K562 (cell line): ENCODE data around the gene ZNF48. TPM values are rescaled to one million over a fixed set of nuclear protein-coding genes. Genes with fewer than 3 reads are reported as not detected.

ENCODE experiments used
- BCL6 ChIP-seq: fragments of 250-450 bp; sonication (Bioruptor Pico); IDR thresholded peaks from 2 replicates; pipeline ENCODE4 v1.4.0; 2020
- BRF1 ChIP-seq: IDR thresholded peaks from 3 replicates; pipeline ENCODE4 v1.6.1; 2011; ENCODE audit warnings: borderline replicate concordance, mild to moderate bottlenecking; ENCODE audit not compliant: insufficient read length; ENCODE audit errors: extremely low read depth
- ETV6 ChIP-seq, 3 experiments: fragments of 150-350 bp in 1 of 3; sonication (generic) in 1 of 3; formaldehyde crosslinking in 1 of 3; IDR thresholded peaks; 2 replicates each; pipeline versions ENCODE4 v1.6.1 to v1.8.0; 2014 to 2022; ENCODE audit warnings: borderline replicate concordance in 2 of 3, low read depth in 2 of 3, antibody characterized with exemption in 1 of 3, low read length in 1 of 3, mild to moderate bottlenecking in 1 of 3, missing genetic modification reagents in 1 of 3
- GATA2 ChIP-seq: sonication (generic); formaldehyde crosslinking; IDR thresholded peaks from 2 replicates; pipeline ENCODE4 v1.4.0; 2020; ENCODE audit warnings: mild to moderate bottlenecking, missing genetic modification reagents
- IRF9 ChIP-seq: fragments of 450-650 bp; IDR thresholded peaks from 2 replicates; pipeline ENCODE4 v1.6.1; 2016; ENCODE audit warnings: missing biosample characterization, missing genetic modification characterization
- MCM2 ChIP-seq: fragments of 450-650 bp; IDR thresholded peaks from 2 replicates; pipeline ENCODE4 v1.6.1; 2017; ENCODE audit warnings: low read depth, mild to moderate bottlenecking
- MTA1 ChIP-seq: fragments of 450-650 bp; IDR thresholded peaks from 2 replicates; pipeline ENCODE4 v1.6.1; 2017; ENCODE audit warnings: borderline replicate concordance
- NCOA4 ChIP-seq: fragments of 450-650 bp; IDR thresholded peaks from 2 replicates; pipeline ENCODE4 v1.6.1; 2018; ENCODE audit warnings: mild to moderate bottlenecking; ENCODE audit not compliant: partially characterized antibody
- RNF2 ChIP-seq: sonication (generic); IDR thresholded peaks from 2 replicates; pipeline ENCODE4 v1.6.1; 2016
- SLC30A9 ChIP-seq: fragments of 250-450 bp; sonication (Bioruptor Pico); IDR thresholded peaks from 2 replicates; pipeline ENCODE4 v1.8.0; 2022; ENCODE audit warnings: mild to moderate bottlenecking, moderate library complexity
- SMAD2 ChIP-seq: fragments of 150-350 bp; IDR thresholded peaks from 2 replicates; pipeline ENCODE4 v1.6.1; 2014; ENCODE audit warnings: low read depth, mild to moderate bottlenecking, low read length
- SNRNP70 ChIP-seq: fragments of 200-400 bp; formaldehyde crosslinking; optimal IDR thresholded peaks from 2 replicates; pipeline ENCODE3; 2017; ENCODE audit warnings: low read depth, low read length
- U2AF2 ChIP-seq: fragments of 200-400 bp; formaldehyde crosslinking; optimal IDR thresholded peaks from 2 replicates; pipeline ENCODE3; 2017; ENCODE audit warnings: low read depth, mild to moderate bottlenecking, low read length
- ZBTB1 ChIP-seq: sonication (generic); formaldehyde crosslinking; IDR thresholded peaks from 2 replicates; pipeline ENCODE4 v1.8.1; 2023; ENCODE audit warnings: missing genetic modification reagents, low read depth, mild to moderate bottlenecking, borderline replicate concordance
- ZBTB8A ChIP-seq: fragments of 450-650 bp; IDR thresholded peaks from 2 replicates; pipeline ENCODE4 v1.6.1; 2018; ENCODE audit warnings: mild to moderate bottlenecking, moderate library complexity; ENCODE audit not compliant: partially characterized antibody
- ZNF224 ChIP-seq: sonication (generic); formaldehyde crosslinking; IDR thresholded peaks from 2 replicates; pipeline ENCODE4 v1.8.0; 2022; ENCODE audit warnings: mild to moderate bottlenecking, missing genetic modification reagents
- ZNF3 ChIP-seq: fragments of 250-450 bp; sonication (Bioruptor Pico); IDR thresholded peaks from 2 replicates; pipeline ENCODE4 v1.5.0; 2021; ENCODE audit warnings: mild to moderate bottlenecking, moderate library complexity
- ZNF408 ChIP-seq: fragments of 250-450 bp; sonication (Bioruptor Pico); IDR thresholded peaks from 2 replicates; pipeline ENCODE4 v1.4.0; 2020; ENCODE audit warnings: low read depth, mild to moderate bottlenecking, moderate library complexity
- ZNF589 ChIP-seq: fragments of 200-800 bp; sonication (Bioruptor generic); IDR thresholded peaks from 2 replicates; pipeline ENCODE4 v1.6.1; 2016; ENCODE audit warnings: low read depth, missing genetic modification characterization, missing compliant biosample characterization
- ZNF717 ChIP-seq: fragments of 250-450 bp; sonication (Bioruptor Pico); IDR thresholded peaks from 2 replicates; pipeline ENCODE4 v1.5.0; 2021
- ZSCAN29 ChIP-seq: fragments of 450-650 bp; IDR thresholded peaks from 2 replicates; pipeline ENCODE4 v1.6.1; 2017
- polyA plus RNA-seq, 8 experiments: library from polyadenylated mRNA; depleted of rRNA in 4 of 8; stranded (reverse) in 5 of 8; unstranded in 3 of 8; fragments of >200 nt; fragmentation: Nextera tagmentation in 2 of 8; fragmentation: Illumina TruSeq in 1 of 8; extraction: Ambion mirVana in 2 of 8; extraction: Trizol in 1 of 8; gene quantifications; 2 replicates each; pipeline versions ENCODE4 v1.2.1 to v1.2.3, GENCODE V29; 2011 to 2014; ENCODE audit warnings: inconsistent platforms in 1 of 8, missing spikeins in 1 of 8
- total RNA-seq, 7 experiments: library from RNA; depleted of rRNA in 6 of 7; stranded (reverse); fragments of >200 nt in 6 of 7; fragmentation: Illumina TruSeq in 2 of 7; extraction: Trizol in 2 of 7; gene quantifications; 2 replicates each; pipeline versions ENCODE4 v1.2.1 to v1.2.3, GENCODE V29; 2011 to 2021; ENCODE audit warnings: low replicate concordance in 1 of 7
- TF ChIP-seq, protein P1 (sequence below): fragments of 200-800 bp; sonication (Bioruptor generic); IDR thresholded peaks from 2 replicates; pipeline ENCODE4 v1.6.1; 2016; ENCODE audit warnings: missing genetic modification characterization, missing compliant biosample characterization

The ZNF48 gene
- total and polyA plus RNA-seq, 9 of the 15 experiments (the other 6 are each of a cell fraction or from before 2014, with no cell fraction given): 0.38 to 11.6 (median 4.7) TPM

- TF ChIP-seq ZNF224 (CRISPR knock-in tag): no peak
- TF ChIP-seq SMAD2: no peak
- TF ChIP-seq ZBTB1 (CRISPR knock-in tag): peak; percentile 76; the same call in 1 of the 2 replicates
- no peak for TF ChIP-seq ZNF589 (CRISPR knock-in tag)
- no peak for TF ChIP-seq ZSCAN29
- no peak for TF ChIP-seq MCM2
- TF ChIP-seq SNRNP70: no peak
- TF ChIP-seq ZNF3 (CRISPR knock-in tag): no peak
- no peak for TF ChIP-seq IRF9
- no peak for TF ChIP-seq BRF1
- TF ChIP-seq ETV6 (IDR thresholded peaks at IDR 0.05; ENCODE audit: borderline replicate concordance in 1 of 2, low read depth in 2 of 2, low read length in 1 of 2): no peak
- TF ChIP-seq ETV6 (CRISPR knock-in tag; IDR thresholded peaks at IDR 0.05; ENCODE audit: borderline replicate concordance): no peak
- TF ChIP-seq ZNF408 (CRISPR knock-in tag): no peak
- TF ChIP-seq MTA1: no peak
- TF ChIP-seq ZBTB8A: no peak
- TF ChIP-seq GATA2 (CRISPR knock-in tag): no peak
- TF ChIP-seq, protein P1, sequence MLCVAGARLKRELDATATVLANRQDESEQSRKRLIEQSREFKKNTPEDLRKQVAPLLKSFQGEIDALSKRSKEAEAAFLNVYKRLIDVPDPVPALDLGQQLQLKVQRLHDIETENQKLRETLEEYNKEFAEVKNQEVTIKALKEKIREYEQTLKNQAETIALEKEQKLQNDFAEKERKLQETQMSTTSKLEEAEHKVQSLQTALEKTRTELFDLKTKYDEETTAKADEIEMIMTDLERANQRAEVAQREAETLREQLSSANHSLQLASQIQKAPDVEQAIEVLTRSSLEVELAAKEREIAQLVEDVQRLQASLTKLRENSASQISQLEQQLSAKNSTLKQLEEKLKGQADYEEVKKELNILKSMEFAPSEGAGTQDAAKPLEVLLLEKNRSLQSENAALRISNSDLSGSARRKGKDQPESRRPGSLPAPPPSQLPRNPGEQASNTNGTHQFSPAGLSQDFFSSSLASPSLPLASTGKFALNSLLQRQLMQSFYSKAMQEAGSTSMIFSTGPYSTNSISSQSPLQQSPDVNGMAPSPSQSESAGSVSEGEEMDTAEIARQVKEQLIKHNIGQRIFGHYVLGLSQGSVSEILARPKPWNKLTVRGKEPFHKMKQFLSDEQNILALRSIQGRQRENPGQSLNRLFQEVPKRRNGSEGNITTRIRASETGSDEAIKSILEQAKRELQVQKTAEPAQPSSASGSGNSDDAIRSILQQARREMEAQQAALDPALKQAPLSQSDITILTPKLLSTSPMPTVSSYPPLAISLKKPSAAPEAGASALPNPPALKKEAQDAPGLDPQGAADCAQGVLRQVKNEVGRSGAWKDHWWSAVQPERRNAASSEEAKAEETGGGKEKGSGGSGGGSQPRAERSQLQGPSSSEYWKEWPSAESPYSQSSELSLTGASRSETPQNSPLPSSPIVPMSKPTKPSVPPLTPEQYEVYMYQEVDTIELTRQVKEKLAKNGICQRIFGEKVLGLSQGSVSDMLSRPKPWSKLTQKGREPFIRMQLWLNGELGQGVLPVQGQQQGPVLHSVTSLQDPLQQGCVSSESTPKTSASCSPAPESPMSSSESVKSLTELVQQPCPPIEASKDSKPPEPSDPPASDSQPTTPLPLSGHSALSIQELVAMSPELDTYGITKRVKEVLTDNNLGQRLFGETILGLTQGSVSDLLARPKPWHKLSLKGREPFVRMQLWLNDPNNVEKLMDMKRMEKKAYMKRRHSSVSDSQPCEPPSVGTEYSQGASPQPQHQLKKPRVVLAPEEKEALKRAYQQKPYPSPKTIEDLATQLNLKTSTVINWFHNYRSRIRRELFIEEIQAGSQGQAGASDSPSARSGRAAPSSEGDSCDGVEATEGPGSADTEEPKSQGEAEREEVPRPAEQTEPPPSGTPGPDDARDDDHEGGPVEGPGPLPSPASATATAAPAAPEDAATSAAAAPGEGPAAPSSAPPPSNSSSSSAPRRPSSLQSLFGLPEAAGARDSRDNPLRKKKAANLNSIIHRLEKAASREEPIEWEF (CRISPR knock-in tag): no peak
- TF ChIP-seq ZNF717: no peak
- TF ChIP-seq SLC30A9 (CRISPR knock-in tag): no peak
- peak; percentile 82; the same call in 1 of the 2 replicates for TF ChIP-seq RNF2
- TF ChIP-seq BCL6 (CRISPR knock-in tag): no peak
- TF ChIP-seq NCOA4: no peak
- no peak for TF ChIP-seq U2AF2
These were observed 34.6 kb downstream of the ZNF48 start, which contains the start of gene DCTPP1 (continued) for GRCh38 chr16:30429678-30430427.
